GM18861 (cell line): ENCODE data around the gene CAMTA2.

Source experiments
- ATAC-seq: cut with Tn5 transposase; IDR thresholded peaks from one replicate; pipeline ENCODE4 v1.9.1; 2021; ENCODE audit not compliant: unreplicated experiment

CAMTA2 gene

DNA sequence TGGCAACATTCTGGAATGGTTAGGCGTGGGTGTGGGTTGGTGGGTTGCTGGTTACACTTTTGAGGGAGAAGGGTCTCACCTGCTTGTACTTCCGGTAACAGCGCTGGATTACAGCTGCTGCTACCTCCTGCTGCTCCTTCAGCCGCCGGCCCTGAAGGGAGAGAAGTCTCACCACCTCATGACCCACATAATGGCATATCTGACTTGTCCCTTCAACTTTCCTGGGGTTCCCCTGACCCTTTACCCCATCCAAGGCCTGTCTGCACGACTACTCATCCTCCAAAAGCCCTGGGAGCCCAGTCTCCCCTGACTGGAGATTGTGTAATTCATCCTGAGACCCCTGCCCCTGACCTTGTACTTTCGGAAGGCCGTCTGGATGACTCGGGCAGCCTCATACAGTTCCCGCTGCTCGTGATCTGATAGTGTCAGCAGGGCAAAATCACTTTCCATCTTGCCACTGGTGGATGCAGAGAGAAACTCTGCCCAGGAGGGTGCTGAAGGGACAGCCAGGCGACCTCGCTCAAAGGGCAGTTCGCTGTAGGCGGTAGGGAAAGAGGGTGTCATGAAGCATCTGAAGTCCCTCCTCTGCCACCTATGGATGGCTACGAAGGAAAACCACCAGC is 17.8 kb downstream of the CAMTA2 start:
- ATAC-seq = no peak

DNA sequence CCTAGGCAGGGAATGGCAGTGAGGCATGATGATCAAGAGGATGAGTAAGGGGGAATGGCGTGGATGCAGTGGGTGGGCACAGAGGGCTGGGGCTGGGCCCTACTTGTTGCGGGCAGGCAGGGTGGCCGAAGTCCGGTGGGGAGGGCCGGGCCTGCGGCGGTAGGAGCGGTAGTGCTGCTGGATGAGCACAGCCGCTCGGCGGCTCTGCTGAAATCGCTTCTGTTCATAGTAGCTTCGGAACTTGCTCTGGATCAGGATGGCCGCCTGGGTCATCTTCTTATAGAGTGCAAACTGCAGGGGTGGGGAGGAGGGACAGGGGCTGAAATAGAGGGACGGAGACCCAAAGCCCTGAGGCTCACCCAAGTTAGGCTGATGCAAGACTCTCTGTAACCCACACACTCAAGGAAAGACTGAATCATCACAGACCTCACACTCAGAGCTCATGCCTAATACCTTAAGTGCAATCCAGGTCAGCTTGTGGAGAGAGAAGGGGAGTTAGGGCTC is 18.4 kb downstream of the CAMTA2 start:
- ATAC-seq = no peak

DNA sequence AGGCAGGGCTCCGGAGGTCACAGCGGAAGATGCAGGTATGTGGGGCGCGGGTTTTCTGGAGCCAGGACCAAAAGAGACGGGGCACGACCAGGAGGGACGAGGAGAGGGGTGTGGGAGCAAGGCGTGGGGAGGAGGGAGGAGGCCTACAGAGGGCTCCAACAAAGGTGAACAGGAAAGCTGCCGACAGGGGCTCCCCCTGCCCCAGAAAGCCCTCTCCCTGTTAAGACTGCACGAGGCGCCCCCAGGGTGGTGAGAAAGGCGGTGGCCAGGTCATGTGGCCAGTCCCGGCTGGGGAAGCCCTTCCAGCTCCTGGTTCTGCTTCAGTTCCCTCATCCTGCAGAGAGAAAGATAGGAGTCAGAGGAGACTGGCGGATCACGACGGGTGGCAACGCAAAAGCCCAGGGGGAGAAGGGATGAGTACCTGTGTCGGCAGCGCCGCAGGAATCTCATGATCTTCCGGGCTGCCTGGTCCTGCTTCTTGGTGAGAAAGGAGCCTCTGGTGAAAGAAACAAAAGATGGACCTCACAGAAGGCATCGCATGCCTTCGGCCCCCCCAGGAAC is 18.9 kb downstream of the CAMTA2 start:
- ATAC-seq = no peak

DNA sequence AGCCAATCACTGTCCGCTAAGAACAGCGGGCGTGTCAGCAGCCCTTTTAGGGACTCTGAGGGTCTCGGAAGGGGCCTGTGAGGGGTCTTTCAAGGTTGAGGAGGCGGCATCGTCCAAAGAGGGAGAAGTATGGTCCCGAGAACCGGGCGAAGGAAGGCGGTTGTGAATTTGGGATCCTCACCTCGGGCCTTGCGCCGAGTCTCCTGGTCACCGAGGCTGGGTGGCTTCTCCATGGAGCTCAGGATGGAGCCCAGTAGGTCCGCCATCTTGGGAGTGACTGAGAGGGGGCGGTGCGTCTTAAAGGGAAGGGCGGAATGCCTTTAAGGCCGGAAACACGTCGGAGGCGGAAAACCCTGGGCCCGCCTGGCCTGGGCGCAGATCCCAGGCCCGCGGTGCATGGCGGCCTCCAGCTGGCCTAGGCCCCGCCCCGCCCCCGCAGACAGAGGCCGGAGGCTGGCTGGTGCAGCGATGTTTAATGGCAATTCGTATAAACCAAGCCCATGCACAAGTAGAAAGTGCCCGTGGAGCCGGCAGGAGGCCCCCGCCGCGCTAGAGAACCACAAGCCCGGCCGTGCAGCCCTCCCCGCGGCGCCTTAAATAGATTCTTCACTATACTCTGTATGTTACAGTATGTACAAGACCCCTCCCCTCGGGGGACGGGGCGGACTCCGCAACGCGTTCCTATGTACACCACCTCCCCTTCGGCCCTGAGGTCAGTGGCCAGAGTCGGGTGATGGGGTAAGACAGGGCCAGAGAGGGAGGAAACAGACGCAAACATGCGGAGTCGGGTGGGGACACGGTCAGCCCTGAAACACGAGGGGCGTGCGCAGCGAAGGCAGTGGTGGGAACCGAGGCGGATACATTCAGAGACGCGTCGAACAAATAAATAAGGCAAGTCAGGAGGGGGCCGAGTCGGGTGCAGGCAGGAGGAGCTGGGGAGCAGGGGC is 19.7 kb downstream of the CAMTA2 start, which contains the start of gene SPAG7:
Gene SPAG7, minus strand, starts transcription at position 279 of the 947 bp plus-strand sequence. Its CDS starts 13 bp downstream, at position 266.
- ATAC-seq = peak; percentile 45

DNA sequence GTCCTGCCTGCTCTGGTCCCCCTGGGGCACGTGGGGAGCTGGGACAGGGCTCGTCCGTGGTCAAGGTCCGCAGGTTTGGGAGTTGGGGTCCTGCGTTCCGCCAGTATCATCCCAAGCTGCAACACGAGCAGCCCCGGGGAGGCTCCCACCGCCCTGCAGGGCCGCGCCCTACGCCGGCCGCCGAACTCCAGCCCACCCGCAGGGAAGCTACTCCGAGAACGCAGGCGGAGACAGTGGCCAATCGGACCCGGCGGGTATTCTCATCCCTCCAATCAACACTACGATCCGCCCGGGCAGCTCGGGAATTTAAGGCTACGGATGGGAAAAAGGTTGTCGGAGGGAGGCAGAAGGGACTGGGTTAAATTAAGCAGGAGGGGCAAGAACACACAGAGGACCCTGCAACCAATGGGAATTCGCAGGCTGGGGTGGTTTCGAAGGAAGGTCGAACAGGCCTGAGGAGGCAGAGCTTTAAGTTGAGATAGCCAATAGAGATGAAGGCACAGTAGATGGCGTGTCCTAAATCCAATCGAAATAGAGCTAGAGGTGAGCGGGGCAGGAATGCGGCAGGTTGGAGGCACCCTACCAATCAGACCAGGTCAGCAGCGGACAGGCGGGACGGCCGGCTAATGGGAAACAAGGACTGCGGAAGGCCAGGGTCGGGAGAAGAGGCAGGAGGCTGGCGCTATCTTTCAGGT is 20.5 kb downstream of the CAMTA2 start:
- peak; percentile 71 for ATAC-seq

DNA sequence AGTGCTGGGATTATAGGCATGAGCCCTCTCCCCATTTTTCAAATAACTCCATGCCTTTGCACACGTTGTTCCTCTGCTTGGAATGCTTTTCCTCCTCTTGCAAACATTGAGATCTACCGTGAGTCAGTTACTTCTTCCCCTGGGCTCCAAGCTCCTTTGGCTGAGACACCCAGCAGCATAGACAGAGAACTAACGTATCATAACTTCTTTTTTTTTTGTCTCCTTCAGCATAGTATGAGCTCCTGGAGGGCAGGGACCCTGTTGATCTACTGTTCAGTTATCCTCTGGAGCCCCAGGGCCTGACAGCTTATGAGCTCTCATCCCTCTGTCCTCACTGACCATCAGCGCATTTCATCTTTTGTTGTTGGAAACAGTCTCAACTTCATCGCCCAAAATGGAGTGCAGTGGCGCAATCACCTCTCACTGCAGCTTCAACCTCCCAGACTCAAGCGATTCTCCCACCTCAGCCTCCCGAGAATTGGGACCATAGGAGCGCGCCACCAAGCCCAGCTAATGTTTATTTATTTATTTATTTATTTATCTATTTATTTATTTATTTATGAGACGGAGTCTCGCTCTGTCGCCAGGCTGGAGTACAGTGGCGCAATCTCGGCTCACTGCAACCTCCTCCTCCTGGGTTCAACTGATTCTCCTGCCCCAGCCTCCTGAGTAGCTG is 22.0 kb downstream of the CAMTA2 start:
- no peak for ATAC-seq

DNA sequence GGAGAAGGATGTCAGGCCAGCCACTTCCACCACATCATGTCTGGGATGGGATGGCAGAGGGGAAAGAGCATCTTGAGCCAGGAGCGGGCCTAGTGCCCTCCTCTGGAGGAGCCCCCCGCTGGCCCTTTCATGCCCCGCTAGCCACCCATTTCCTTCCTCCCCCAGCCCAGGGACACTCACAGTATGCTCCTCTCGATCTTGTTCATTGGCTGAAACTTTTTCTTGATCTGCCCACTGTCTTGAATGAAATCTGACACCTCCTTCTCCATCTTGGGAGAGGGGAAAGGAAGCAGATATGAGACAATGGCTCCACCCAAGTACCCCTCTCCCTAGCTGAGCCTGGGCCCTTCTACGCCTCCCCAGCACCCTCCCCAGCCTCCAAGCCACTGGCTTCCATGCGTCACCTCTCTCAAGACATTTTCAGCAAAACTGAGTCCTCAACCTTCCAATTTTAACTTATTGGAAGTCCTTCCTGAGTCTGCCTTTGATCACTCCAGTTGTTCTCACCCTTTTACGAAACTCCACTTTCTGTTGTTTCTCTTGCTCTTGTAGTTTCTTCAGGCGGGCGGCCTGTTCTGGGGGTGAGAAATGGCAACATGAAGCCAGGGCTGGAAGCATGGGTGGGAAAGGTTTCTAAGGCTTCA is 27.1 kb downstream of the CAMTA2 start:
- ATAC-seq = no peak

DNA sequence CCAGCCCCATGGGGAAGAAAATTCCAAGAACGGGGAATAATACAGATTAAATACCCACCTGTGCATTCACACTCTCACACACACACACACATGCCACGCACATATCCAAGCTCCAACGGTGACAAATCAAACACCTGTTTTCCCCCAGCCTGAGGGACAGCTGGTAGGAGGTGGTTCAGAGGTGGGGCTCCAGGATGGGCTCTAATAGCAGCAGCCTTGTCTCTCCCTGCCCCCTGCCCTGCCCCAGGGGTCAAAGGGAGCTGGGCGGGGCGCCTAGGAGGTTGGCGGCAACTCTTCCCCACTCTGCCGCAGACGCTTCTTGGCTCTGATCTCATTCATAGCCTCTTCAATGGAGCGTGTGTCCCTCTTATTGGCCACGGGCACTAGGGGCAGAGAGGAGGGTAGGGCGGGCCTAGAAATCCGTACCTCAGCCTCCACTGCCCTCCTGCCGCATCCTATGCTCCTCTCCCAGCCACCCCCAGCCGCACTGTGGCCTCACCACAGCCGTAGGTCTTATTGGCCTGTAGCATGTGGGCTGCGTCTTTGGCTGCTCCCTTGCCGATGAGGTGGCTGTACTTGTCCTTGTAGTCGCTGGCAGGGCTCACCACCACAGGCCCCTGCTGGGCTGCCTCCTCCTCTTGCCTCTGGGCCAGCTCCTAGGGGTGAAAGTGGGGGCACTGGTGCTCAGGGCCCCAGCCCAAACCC is 28.1 kb downstream of the CAMTA2 start:
- no peak for ATAC-seq

DNA sequence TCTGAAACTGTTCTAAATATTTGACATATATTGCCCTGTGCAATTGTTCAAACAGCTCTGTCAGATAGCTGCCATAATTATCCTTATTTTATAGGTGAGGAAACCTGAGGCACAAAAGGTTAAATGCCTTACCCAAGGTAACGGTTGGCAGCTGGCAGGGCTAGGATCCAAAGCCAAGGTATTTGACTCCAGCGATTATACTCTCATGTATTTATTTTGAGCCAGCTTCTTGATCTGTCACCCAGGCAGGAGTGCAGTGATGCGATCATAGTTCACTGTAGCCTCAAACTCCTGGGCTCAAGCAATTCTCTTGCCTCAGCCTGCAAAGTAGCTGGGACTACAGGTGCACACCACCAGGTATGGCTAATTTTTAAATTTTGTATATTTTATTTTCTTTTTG is 29.4 kb downstream of the CAMTA2 start:
- ATAC-seq = no peak

DNA sequence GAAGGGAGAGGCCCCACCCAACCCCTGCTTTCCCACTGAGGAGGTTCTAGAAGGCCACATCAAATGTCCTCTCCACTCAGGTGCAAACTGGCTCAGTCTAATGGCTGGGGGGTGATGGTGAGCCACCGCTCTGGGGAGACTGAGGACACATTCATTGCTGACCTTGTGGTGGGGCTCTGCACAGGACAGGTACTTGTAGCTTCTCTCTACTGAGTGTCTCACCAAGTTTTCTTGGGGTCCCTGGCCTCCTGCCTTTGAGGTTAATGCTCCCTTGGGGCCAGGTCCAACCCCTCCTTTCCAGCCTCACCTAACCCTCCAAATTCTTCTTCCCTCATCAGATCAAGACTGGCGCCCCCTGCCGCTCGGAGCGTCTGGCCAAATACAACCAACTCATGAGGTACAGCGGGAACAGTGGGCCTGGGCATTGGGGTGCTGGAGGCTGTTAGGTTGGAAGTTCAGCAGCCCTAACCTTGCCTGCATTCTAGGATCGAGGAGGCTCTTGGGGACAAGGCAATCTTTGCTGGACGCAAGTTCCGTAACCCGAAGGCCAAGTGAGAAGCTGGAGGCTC is 30.9 kb downstream of the CAMTA2 start:
- no peak for ATAC-seq

DNA sequence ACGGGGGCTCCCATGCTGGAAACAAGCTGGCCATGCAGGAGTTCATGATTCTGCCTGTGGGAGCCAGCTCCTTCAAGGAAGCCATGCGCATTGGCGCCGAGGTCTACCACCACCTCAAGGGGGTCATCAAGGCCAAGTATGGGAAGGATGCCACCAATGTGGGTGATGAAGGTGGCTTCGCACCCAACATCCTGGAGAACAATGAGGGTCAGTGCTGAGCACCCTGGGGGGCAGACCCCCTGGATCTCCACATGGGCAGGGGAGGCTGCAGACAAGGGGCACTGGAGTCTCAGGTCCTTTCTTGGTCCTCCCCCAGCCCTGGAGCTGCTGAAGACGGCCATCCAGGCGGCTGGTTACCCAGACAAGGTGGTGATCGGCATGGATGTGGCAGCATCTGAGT is 32.4 kb downstream of the CAMTA2 start:
- no peak for ATAC-seq

DNA sequence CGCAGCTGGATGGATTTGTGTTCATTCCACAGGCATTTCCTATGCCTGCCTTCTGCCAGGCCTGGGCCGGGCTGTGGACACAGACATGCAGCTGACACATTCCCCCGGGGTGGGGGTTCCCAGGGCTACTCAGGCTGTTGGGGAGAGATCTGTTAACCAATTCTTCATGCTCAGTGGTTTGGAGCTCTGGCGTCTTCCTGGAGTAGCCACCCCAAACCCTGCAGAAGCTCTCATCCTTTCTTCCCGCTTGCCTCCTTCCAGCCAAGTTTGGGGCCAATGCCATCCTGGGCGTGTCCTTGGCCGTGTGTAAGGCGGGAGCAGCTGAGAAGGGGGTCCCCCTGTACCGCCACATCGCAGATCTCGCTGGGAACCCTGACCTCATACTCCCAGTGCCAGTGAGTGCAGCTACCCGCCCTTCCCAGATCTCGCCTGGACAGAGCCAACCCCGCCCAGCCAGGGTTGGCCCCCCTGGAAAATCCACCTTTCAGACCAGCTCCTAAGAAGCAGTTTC is 34.0 kb downstream of the CAMTA2 start:
- ATAC-seq = no peak

DNA sequence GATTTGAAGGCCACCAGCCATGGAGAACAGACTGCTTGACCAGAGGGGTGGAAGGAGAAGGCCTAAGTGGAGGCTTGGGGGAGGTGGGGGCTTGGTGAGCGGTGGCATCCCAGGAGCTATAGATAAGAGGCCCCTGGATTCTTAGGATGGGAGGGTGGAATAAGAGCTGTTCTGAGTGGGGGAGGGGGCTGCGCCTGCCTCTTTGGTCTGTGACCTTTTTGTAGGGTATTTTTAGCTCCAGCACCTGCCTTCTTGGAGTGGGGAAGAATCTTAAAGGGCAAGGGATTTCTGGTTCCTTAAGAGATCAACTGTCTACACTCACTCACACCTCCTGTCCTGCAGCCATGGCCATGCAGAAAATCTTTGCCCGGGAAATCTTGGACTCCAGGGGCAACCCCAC is 36.0 kb downstream of the CAMTA2 start:
- no peak for ATAC-seq

DNA sequence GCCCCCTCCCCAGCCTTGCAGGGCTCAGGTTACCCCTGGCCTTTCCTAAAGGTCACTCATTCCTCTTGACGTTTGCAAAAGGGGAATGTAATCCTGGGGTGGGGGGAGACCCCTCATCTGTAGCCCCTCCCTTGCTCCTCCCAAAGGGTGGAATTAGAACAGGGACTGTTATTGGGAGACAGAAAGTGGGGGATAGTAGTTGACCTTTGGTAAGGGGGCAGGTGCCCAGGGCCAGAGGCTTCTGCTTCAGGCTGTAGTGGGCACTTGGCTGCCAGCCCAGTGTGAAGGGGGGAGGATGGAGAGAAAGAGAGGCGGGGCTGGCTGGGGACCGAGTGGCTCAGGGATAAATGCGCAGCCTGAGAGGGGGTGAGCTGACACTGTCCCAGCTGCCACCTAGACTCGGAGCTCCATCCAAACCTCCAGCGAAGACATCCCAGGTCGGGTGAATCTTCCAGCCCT is 36.7 kb downstream of the CAMTA2 start, which contains the start of gene ENO3:
Gene ENO3, plus strand, starts transcription at position 374 of the 459 bp plus-strand sequence. CDS start 711 bp downstream, outside the sequence.
- ATAC-seq = no peak

DNA sequence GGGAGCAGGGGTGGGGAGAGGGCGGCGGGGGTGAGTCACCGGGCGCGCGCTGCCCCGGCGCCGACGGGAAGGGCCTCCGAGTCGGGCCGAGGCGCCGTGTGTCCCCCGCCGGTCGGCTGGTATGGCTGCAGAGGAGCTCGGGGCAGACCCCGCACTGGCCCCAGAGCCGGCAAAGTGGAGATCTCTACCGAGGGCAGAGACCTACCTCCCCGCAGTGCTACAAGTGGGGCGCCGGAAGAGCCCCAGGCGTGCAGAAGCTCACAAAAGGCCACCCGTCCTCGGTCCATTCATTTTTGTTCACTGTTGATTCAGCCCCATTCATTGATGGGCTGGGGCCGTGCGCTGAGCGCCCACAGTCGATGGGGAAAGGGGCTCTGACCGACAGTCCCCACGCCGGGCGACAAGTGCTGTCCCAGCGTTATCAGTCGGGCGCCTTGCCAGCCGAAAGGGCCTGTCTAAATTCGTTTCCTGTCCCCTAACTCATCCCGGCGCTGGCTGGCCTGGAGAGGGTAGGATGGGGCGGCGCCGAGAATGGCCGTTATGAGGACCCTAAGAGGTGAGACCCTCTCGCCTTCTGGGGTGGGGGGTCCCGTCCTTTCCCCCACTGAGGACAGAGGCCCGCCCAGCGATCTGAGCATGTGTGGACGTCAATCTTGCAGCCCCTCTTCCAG is 37.3 kb downstream of the CAMTA2 start:
- no peak for ATAC-seq

DNA sequence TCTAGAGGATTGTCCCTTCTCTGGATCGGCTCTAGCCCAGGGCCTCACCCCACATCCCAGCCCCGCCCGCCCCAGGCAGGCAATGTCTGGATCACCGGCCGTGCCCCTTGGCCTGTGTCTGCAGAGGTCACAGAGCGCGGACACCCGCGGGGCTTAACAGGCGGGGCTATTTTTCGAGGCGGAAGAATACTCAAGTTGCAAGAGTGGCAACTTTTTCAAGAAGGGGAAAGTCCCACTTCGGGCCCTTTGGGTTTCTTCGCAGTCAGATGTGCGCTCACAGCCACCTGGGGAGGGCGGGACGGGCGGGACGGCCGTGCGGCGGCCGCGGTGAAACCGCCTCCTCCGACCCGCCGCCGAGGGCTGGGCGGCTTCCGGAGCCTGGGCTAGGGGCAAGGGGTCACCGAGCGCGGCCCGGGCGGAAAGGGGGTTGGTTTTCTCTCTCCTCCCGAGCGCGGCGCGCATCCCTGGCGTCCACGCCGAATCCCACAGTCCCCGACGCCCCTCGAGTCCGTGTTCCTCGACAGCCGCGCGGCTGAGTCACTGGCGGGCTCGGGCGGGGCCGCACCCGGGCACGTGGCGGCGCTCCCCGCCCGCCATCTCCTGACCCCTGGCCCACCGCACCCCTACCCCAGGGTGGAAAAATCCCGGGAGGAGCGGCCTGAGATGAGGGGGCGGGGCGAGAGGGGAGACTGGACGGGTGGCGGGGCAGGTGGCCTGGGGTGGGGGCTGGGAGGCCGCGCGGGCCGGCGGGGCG is 38.0 kb downstream of the CAMTA2 start:
- no peak for ATAC-seq

DNA sequence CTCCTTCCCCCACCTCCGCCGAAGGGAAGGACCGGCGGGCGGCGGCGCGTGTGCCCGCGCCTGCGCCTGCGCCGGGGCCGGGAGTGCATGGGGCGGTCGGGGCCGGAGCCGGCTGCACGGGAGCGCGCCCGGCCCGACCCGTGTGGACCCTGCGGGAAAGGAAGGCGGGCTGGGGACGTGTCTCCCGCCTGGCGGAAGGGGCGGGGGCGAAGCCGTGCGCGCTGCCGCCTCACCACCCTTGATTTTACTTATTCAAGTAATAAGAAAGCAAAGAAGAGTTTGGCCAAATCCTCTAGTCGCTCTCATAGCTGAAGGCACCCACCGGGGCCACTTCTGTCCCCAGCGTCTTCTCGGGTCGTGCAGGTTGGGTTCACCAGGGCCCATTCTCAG is 38.5 kb downstream of the CAMTA2 start:
- ATAC-seq = no peak
